PC-3 (cell line): Measurements from ENCODE around the gene SNTB2. TPM values are rescaled to one million over a fixed set of nuclear protein-coding genes. Genes with fewer than 3 reads are reported as not detected.

Experiments
- ATAC-seq: fragments of 200-7000 bp; cut with Tn5 transposase; 2 replicates; pipeline ENCODE4 v1.9.1; 2020; ENCODE audit warnings: mild to moderate bottlenecking, moderate library complexity
- BruUV-seq: library from RNA; stranded (reverse); fragments of 400-500 nt; replicated peaks from 2 replicates; lab custom pipeline; 2021; lab: Mats Ljungman, UMichigan
- CTCF ChIA-PET: fragments of 300-600 bp; sonication (Branson Sonifier 250); formaldehyde crosslinking; loops from one replicate; lab custom pipeline; 2022; ENCODE audit warnings: antibody characterized with exemption; lab: Charles Lee
- POLR2A ChIA-PET: fragments of 300-600 bp; sonication (Branson Sonifier 250); formaldehyde crosslinking; loops from one replicate; lab custom pipeline; 2022; ENCODE audit warnings: antibody characterized with exemption; ENCODE audit not compliant: unreplicated experiment; lab: Charles Lee
- DNase-seq: peaks from one replicate; pipeline ENCODE4 v3.0.0-alpha.2; 2015
- H2AFZ ChIP-seq: fragments of 300-600 bp; sonication (generic); 2 replicates; pipeline ENCODE4 v1.6.0; 2016; ENCODE audit warnings: antibody characterized with exemption, low read length
- H3F3A ChIP-seq: fragments of 300-600 bp; sonication (generic); one replicate; pipeline ENCODE4 v1.6.0; 2017; ENCODE audit warnings: antibody characterized with exemption, low read length, control low read depth, mild to moderate bottlenecking; ENCODE audit not compliant: unreplicated experiment
- H3K27ac ChIP-seq: fragments of 300-600 bp; sonication (generic); 2 replicates; pipeline ENCODE4 v1.5.1; 2016; ENCODE audit warnings: mild to moderate bottlenecking, low read length
- H3K27me3 ChIP-seq: fragments of 300-600 bp; sonication (generic); 2 replicates; pipeline ENCODE4 v1.6.1; 2016; ENCODE audit warnings: low read length, mixed read lengths
- H3K36me3 ChIP-seq: fragments of 300-600 bp; sonication (generic); 2 replicates; pipeline ENCODE4 v1.6.1; 2016; ENCODE audit warnings: low read depth, mixed run types, low read length, mixed read lengths
- H3K4me1 ChIP-seq: fragments of 300-600 bp; sonication (generic); 2 replicates; pipeline ENCODE4 v1.5.1; 2016; ENCODE audit warnings: low read length; ENCODE audit not compliant: insufficient read depth
- H3K4me2 ChIP-seq: fragments of 300-600 bp; sonication (generic); 2 replicates; pipeline ENCODE4 v1.6.0; 2016; ENCODE audit warnings: low read length
- H3K4me3 ChIP-seq: fragments of 300-600 bp; sonication (generic); 2 replicates; pipeline ENCODE4 v1.5.1; 2016; ENCODE audit warnings: mild to moderate bottlenecking, low read length, mixed read lengths
- H3K79me2 ChIP-seq: fragments of 300-600 bp; sonication (generic); 2 replicates; pipeline ENCODE4 v1.6.1; 2017; ENCODE audit warnings: low read length, mixed read lengths
- H3K9ac ChIP-seq: fragments of 300-600 bp; sonication (generic); 2 replicates; pipeline ENCODE4 v1.6.0; 2016; ENCODE audit warnings: mild to moderate bottlenecking, low read length
- H3K9me2 ChIP-seq: fragments of 300-600 bp; sonication (generic); replicated peaks from 2 replicates; pipeline ENCODE4 v1.6.1; 2016; ENCODE audit warnings: mixed run types, low read length, mixed read lengths
- H3K9me3 ChIP-seq: fragments of 300-600 bp; sonication (generic); 2 replicates; pipeline ENCODE4 v1.6.1; 2016; ENCODE audit warnings: low read length, mixed read lengths
- H4K20me1 ChIP-seq: fragments of 300-600 bp; sonication (generic); 2 replicates; pipeline ENCODE4 v1.6.1; 2016; ENCODE audit warnings: low read length, mixed read lengths
- CTCF ChIP-seq: fragments of 300-600 bp; sonication (generic); conservative IDR thresholded peaks from 2 replicates; pipeline ENCODE4 v1.5.1; 2017; ENCODE audit warnings: antibody characterized with exemption, low read depth, mild to moderate bottlenecking, low read length
- EZH2 ChIP-seq: fragments of 300-600 bp; sonication (generic); IDR thresholded peaks from one replicate; pipeline ENCODE4 v1.6.1; 2017; ENCODE audit warnings: antibody characterized with exemption, mild to moderate bottlenecking, low read length; ENCODE audit not compliant: unreplicated experiment
- EZH2phosphoT487 ChIP-seq: fragments of 300-600 bp; sonication (generic); IDR thresholded peaks from 2 replicates; pipeline ENCODE4 v1.6.1; 2018; ENCODE audit warnings: mild to moderate bottlenecking, antibody characterized with exemption, low read length, borderline replicate concordance
- intact Hi-C: fragments of 100-400 bp; cut with micrococcal nuclease; formaldehyde crosslinking; loops from 2 replicates; pipeline ENCODE4 v1.9.0; 2023
- total RNA-seq: library from RNA; depleted of rRNA; stranded (reverse); fragments of >200 nt; gene quantifications from 2 replicates; pipeline ENCODE4 v1.2.3, GENCODE V29; 2014

The SNTB2 gene
- total RNA-seq, 1 experiment from 2014 or later: 40.4 TPM

- no peak for DNase-seq
- Histone ChIP-seq H3F3A (no peaks in the 10 kb centered on the region), H3K4me2 (no peak overlapping the region), H4K20me1 (no peaks in the 10 kb centered on the region), H3K79me2 (no peaks in the 10 kb centered on the region), H3K9ac (no peak overlapping the region), H3K9me3 (no peaks in the 10 kb centered on the region), H3K27ac (no peak overlapping the region), H3K36me3 (no peaks in the 10 kb centered on the region), H3K4me1 (no peaks in the 10 kb centered on the region), H2AFZ (no peak overlapping the region), H3K4me3 (no peak overlapping the region), H3K9me2 (no peaks in the 10 kb centered on the region), H3K27me3 (no peaks in the 10 kb centered on the region)
- TF ChIP-seq EZH2 (no peak), CTCF (no peak), EZH2phosphoT487 (no peak)
- no peak for ATAC-seq
- intact Hi-C loops: no loop called here
- BruUV-seq: no TSS peak
- CTCF ChIA-PET: no interaction called here
- POLR2A ChIA-PET: no interaction called here
Measured at GRCh38 chr16:69306031-69306430, 119.1 kb downstream of the SNTB2 start.

DNA sequence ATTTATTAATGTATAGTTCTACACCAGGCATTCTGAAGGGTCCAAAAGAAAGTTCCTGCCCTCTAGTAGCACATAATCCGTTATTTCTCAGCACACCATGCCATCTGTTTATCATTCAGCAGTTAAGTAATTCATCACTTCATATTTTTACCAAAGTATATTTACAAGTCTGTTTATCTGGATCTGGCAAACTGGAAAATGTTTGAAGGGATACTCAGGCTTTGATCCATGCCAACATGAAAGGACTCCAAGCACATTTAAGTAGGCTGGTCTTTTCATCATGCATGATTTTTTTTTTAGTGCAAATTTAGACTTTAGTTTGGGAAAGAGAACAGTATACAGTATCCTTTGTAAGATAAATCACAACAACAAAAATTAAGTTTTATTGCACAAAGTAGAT is 120.1 kb downstream of the SNTB2 start:
- H3K27me3 ChIP-seq: no peaks in the 10 kb centered on the region

DNA sequence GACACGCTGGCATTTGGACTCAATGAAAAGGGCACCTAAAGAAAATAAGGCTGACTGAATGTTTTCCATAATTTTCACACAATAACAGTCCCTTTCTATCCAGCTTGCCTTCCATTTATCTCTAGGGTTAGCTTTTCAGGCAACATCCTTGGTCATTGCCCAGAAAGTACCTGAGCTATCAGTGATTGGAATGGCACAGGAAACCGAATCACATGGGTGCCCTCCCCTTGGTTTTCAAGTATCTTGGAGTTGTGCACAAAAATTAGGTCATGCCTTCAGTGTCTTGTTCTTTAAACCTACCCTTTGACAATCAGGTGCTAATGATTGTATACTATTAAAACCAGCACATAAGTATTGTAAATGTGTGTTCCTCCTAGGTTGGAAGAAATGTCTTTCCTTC is 120.9 kb downstream of the SNTB2 start:
- Histone ChIP-seq H3K79me2 (peaks cover 13% of the 10 kb centered on the region), H3K4me3 (no peak overlapping the region), H3K4me2 (no peak overlapping the region), H3K4me1 (no peaks in the 10 kb centered on the region), H3K9me2 (no peaks in the 10 kb centered on the region), H3K27ac (no peak overlapping the region), H4K20me1 (no peaks in the 10 kb centered on the region), H3K36me3 (no peaks in the 10 kb centered on the region), H3K9ac (no peak overlapping the region), H3K9me3 (no peaks in the 10 kb centered on the region), H2AFZ (no peak overlapping the region), H3F3A (no peaks in the 10 kb centered on the region), H3K27me3 (no peaks in the 10 kb centered on the region)
- DNase-seq (no peak), ATAC-seq (no peak)
- CTCF ChIA-PET: no interaction called here
- POLR2A ChIA-PET: no interaction called here
- TF ChIP-seq EZH2phosphoT487 (no peak), CTCF (no peak), EZH2 (no peak)
- BruUV-seq: no TSS peak
- intact Hi-C loops: no loop called here

More for the DNA sequence above, 120.1 kb downstream of the SNTB2 start:
- no peak for TF ChIP-seq EZH2
- no peak for TF ChIP-seq CTCF
- TF ChIP-seq EZH2phosphoT487: no peak
- Histone ChIP-seq H3K27ac (no peak overlapping the region), H4K20me1 (no peaks in the 10 kb centered on the region), H3K79me2 (peaks cover 7% of the 10 kb centered on the region), H3K9ac (no peak overlapping the region), H3F3A (no peaks in the 10 kb centered on the region), H3K9me3 (no peaks in the 10 kb centered on the region), H3K4me2 (no peak overlapping the region), H3K4me3 (no peak overlapping the region), H3K9me2 (no peaks in the 10 kb centered on the region), H3K36me3 (no peaks in the 10 kb centered on the region), H3K4me1 (no peaks in the 10 kb centered on the region), H2AFZ (no peak overlapping the region)
- POLR2A ChIA-PET: no interaction called here
- DNase-seq: no peak
- CTCF ChIA-PET: no interaction called here
- ATAC-seq: no peak
- no TSS peak for BruUV-seq
- intact Hi-C loops: no loop called here
